HG02884 (cell line): Measurements from ENCODE around the gene EXOSC6.
"Not testable (repeated sequence)": the region's sequence is repeated elsewhere in the genome, so short reads cannot be mapped to it uniquely, and the experiment has no call there.

Experiments
- ATAC-seq: cut with Tn5 transposase; IDR thresholded peaks from one replicate; pipeline ENCODE4 v1.9.1; 2021; ENCODE audit warnings: mild to moderate bottlenecking, moderate library complexity; ENCODE audit not compliant: unreplicated experiment

The EXOSC6 gene

GRCh38 chr16:70255574-70255973, 3.8 kb upstream of the EXOSC6 start:
- no peak for ATAC-seq

GRCh38 chr16:70254965-70255286, 3.2 kb upstream of the EXOSC6 start:
- no peak for ATAC-seq

- ATAC-seq, result no peak
These were observed 2.6 kb upstream of the EXOSC6 start for GRCh38 chr16:70254180-70254964.

DNA sequence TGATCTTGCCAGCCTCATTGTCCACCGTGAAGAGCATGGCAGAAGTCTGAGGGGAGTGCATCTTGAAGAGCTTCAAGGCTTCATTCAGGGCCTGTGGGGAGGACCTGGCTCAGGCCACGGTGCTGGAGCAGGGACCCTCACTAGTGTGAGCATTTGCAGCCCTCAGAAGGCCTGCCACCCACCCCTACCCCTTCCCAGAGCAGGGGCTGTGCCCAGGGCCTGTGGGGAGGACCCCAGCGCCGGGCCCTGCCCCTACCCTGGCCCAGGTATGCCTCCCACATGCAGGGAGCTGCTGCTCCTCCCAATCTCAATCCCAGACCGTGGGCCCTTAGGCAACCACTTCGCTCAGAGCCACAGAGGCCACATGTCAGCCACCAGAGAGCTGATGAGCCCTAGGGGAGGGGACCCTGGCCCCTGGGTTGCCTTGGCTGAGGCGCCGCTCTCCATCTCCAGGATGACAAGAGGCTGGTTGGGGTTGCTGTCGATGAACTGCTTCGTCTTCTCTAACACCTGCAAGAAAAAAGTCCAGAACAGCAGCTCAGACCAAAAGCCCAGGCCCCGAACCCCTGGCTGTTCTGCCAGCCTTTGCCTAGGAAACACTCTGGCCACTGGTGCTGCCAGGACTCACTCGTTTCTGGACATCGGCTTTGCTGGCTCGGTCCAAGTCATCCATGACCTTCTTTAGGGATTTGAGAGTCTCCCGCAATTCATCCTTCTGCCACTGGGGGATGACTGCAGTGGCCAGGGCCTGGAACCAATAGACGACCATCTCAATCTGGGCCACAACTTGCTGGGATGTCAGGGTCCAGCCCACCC, 1.8 kb upstream of the EXOSC6 start:
- ATAC-seq, result no peak

DNA sequence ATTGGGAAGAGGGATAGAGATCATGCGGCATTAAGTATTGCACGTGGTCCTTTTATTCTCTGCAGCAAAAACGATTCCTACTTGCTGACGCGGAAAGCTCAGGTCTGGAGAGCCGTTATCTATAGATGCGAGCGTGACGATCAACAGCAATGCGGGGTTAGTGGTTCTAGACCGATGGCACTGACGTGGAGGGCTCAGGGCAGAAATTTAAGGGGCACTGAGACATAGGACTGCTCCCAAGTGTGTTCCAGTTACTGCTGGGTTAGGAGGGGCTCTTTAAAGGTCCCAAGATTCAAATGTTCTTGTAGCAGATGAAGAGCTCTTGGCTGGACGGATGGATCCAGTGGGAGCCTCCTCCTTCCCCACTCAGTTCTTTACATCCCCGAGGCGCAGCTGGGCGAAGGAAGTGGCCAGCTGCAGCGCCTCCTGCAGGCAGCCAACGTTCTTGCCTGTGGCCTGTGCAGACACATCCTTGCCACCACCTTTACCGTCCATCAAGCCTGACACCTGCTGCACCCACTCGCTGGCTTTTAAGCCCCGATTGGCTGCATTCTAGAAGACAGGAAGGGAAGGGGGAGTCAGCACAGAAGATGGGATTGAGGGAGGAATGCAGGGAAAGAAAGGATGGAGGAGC, 732 bp upstream of the EXOSC6 start:
- ATAC-seq, result no peak

- peak; percentile 17 for ATAC-seq
These were observed 752 bp downstream of the EXOSC6 start for GRCh38 chr16:70250748-70251628.

DNA sequence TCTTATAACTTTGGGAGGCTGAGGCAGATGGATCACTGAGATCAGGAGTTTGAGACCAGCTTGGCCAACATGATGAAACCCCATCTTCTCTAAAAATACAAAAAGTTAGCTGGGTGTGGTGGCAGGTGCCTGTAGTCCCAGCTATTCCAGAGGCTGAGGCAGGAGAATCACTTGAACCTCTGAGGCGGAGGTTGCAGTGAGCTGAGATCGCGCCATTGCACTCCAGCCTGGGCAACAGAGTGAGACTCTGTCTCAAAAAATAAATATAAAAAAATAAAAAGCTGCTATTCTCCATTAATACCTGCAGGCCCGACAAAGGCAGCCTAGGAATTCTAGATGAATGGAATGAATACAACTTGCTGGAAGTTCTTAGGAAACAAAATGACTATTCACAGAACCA, 2.0 kb downstream of the EXOSC6 start:
- not testable (repeated sequence) for ATAC-seq

- ATAC-seq, result not testable (repeated sequence)
These were observed 13.0 kb downstream of the EXOSC6 start for GRCh38 chr16:70238773-70239172.

- ATAC-seq, result not testable (repeated sequence)
These were observed 19.9 kb downstream of the EXOSC6 start for GRCh38 chr16:70231831-70232230.

GRCh38 chr16:70226024-70226423, 25.7 kb downstream of the EXOSC6 start:
- ATAC-seq, result not testable (repeated sequence)

DNA sequence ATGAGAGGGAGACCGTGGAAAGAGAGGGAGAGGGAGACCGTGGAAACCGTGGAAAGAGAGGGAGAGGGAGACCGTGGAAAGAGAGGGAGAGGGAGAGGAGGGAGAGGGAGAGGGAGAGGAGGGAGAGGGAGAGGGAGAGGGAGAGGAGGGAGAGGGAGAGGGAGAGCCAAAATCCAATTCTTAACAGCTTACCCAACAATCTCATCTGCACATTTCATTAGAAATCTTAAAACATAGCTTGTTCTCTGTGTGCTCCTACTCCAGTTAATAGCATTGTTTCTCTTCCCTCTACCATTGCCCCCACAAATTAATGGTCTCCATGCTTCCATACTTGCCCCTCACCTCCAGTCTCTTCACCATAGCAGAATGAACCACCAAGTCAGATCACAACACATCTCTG, 26.3 kb downstream of the EXOSC6 start:
- ATAC-seq, result not testable (repeated sequence)

GRCh38 chr16:70224645-70225044, 27.1 kb downstream of the EXOSC6 start:
- ATAC-seq, result not testable (repeated sequence)

- not testable (repeated sequence) for ATAC-seq
These were observed 27.7 kb downstream of the EXOSC6 start for GRCh38 chr16:70223971-70224513.

DNA sequence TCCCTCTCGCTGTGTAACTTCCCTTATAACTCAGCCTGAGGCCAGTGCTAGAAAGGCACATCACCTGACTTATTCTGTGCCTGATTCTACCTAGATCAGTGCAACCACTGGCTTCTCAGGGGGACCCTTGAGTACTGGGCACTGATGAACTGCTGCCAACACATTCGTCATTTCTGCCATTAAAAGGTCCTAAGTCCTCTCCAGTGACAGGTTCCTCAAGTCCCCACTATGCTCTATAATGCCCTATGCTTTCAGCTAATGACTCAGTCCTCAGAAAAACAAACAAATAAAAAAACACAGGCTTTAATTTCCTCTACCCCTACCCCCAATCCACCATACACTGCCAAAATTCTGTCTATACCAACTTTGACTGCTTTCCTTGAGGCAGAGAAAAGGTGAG, 28.5 kb downstream of the EXOSC6 start:
- ATAC-seq, result not testable (repeated sequence)

- not testable (repeated sequence) for ATAC-seq
These were observed 29.2 kb downstream of the EXOSC6 start for GRCh38 chr16:70222574-70222973.

DNA sequence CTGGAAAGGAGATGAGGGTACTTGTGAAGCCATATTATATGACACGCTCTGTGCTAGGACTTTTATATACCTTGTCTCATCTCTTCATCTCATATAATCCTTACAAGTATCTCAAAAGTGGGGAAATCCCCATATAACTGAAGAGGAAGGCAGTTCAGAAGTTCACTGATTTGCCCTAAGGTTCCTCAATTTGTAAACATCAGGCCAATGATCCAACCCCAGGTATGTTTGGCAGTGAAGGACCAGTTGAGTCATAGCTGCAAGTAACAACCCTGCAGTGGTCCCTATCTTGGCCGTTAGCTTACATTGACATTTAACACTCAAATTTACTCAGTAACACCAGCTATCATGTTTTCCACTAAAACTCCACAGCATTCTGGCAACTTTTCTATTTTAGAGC, 33.2 kb downstream of the EXOSC6 start:
- ATAC-seq, result not testable (repeated sequence)

- not testable (repeated sequence) for ATAC-seq
These were observed 45.4 kb downstream of the EXOSC6 start for GRCh38 chr16:70206382-70206781.

GRCh38 chr16:70204668-70205405, 46.9 kb downstream of the EXOSC6 start:
- not testable (repeated sequence) for ATAC-seq

DNA sequence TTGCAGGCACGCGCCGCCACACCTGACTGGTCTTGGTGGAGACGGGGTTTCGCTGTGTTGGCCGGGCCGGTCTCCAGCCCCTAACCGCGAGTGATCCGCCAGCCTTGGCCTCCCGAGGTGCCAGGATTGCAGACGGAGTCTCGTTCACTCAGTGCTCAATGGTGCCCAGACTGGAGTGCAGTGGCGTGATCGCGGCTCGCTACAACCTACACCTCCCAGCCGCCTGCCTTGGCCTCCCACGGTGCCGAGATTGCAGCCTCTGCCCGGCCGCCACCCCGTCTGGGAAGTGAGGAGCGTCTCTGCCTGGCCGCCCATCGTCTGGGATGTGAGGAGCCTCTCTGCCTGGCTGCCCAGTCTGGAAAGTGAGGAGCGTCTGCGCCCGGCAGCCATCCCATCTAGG, 47.7 kb downstream of the EXOSC6 start:
- not testable (repeated sequence) for ATAC-seq

DNA sequence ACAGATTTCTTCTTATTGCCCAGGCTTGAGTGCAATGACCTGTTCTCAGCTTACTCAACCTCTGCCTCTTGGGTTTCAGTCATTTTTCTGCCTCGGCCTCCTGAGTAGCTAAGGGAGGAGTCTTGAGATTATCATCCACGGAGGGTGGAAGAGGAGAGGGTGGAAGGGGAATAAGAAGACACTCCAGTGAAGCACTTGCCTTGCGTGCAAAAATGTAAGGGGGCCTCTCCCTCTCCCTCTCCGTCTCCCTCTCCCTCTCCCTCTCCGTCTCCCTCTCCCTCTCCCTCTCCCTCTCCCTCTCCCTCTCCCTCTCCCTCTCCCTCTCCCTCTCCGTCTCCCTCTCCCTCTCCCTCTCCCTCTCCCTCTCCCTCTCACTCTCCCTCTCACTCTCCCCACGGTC, 48.2 kb downstream of the EXOSC6 start:
- not testable (repeated sequence) for ATAC-seq
